NOMO-1 treated with dmso at 0.1 percent for 144 hours (cell line): Measurements from ENCODE around the gene GPR142.

Source experiments
- DNase-seq: peaks from one replicate; lab custom pipeline; 2025; ENCODE audit not compliant: unreplicated experiment; lab: John Stamatoyannopoulos, UW

The GPR142 gene, protein sequence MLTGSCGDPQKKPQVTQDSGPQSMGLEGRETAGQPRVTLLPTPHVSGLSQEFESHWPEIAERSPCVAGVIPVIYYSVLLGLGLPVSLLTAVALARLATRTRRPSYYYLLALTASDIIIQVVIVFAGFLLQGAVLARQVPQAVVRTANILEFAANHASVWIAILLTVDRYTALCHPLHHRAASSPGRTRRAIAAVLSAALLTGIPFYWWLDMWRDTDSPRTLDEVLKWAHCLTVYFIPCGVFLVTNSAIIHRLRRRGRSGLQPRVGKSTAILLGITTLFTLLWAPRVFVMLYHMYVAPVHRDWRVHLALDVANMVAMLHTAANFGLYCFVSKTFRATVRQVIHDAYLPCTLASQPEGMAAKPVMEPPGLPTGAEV

DNA sequence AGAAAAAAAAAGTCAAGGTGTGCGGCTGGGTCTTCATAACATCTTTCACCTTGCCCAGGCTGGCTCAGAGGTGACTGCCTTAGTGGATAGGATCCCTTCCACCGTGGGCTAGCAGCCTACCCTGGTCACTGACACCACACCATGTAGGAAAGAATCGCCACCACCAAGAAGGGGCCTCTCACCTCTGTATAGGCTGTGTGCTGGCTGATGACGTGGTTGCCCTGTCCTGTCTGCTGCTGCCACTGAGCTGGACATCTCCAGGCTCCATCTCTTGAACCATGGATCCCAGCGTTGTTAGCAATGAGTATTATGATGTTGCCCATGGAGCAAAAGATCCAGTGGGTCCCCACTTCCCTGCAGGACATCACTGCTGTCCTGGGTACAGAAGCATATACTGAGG is at the start of gene GPR142:
TSS of gene GPR142 (plus strand) at position 301 of the 400 bp plus-strand sequence. CDS start 2,035 bp downstream, outside the sequence.
- DNase-seq, result no peak

DNA sequence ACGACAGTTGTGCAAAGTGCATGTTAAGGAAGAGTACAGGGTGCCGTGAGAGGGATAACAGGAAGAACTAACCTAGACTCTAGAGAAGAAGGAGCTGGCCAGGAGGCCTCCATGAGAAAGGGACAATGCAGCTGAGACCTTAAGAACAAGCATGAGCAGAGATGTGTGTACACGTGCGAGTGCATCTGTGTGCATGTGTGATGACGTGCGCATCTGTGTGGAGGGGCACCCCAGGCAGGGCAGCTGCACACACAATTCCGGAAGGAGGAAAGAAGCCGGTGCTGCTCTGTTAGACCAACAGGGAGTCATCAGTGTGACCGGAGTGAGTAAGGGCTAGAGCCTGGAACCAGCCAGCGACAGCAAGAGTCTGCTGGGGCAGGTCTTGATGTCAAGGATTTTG is 48.9 kb upstream of the GPR142 start:
- no peak for DNase-seq

DNA sequence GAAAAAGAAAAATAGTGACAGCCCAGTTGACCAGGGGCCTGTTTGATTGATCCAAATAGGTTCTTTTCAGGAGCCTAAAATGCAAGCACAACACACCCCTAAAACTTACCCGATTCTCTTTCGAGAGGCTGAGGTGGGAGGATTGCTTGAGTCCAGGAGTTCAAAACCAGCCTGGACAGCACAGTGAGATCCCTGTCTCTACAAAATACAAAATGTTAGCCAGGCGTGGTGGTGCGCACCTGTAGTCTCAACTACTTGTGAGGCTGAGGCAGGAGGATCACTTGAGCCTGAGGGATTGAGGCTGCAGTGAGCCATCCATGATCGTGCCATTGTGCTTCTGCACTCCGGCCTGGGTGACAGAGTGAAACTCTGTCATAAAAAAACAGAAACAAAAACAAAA is 42.8 kb upstream of the GPR142 start:
- no peak for DNase-seq

DNA sequence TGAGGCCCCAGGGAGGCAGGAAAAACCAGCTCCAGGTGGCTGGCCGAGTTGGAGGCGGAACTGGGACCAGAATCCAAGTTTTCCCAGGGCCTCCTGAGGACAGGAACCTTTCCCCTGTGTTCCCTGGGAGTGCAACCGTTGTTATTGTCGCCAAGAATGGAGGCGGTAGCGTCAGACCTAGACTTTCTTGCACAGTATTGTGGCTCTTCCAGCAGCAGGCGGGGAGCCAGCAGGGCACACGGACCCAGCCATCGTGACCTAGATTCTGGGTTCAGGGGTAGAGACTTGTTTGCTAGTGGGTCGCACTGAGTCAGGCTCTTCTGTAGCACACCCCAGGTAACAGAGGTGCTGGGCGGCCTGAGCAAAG is 41.9 kb upstream of the GPR142 start:
- no peak for DNase-seq

DNA sequence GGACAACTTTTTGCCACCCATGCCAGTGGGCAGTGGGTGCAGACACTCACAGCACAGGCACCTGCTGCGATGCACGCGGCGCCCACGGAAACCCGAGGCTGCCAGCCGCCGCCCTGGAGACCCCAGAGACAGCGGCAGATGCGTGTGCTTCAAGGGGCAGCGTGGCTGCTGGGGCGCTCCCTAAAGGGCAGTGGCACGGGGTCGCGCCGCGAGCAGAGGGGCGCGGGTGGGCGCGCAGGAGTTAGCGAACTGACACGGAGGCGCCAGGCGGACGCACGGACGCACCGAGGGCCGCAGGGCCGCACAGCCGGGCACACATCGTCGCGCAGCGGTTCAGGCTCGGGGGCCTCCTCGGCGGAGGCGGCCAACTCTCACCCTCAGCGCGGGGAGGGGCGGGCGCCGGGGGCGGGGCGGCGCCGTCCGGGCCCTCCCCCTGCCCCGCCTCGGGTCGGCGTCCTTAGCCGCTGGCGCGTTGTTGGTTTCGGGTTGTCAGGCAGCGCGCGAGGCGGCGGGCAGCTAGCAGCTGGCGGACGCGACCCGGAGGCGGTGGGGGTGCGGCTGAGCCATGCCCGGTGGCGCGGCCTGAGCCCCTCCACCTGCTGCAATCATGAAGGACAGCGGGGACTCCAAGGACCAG is 41.4 kb upstream of the GPR142 start, which contains the start of gene KIF19:
TSS of gene KIF19 (plus strand) at position 484 of the 637 bp plus-strand sequence. CDS start at position 608, 124 bp downstream.
- DNase-seq, result no peak

DNA sequence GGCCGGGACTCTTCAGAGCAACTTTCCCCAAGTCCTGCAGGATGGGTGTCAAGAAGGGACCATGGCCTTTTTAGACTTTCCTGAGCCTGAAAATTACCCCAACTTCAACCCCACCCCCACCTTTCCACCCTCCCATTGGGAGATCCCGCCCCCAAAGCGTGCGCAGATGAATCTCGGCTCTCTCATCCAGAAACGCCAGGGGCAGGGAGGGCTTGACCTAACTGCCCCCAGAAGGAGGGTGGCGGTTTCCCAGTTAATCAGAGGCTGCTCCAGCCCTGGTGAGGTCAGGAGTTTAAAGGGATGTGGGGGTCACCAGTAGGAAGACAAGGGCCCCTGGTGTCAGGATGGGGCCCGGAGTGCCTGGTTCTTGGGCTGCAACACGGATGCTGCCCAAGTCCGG is 40.8 kb upstream of the GPR142 start:
- DNase-seq, result no peak

DNA sequence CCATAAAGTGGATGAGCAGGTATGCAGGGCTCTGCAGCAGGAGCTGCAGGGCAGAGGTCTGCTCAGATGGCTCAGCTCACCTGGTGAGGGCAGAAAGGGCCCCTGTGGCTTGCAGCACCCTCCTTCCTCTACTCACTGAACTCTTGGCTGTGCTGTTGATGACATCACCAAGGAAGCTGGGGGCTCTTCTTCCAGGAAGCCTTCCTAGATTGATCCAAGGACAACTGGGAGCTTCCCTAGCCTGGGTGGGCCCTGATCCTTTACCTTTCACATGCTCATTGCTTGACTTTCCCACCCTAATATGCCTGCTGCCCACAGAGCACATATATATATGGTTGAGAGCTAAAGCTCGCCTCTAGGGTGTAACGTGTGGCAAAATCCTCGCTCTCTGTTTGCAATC is 38.8 kb upstream of the GPR142 start:
- DNase-seq, result no peak

DNA sequence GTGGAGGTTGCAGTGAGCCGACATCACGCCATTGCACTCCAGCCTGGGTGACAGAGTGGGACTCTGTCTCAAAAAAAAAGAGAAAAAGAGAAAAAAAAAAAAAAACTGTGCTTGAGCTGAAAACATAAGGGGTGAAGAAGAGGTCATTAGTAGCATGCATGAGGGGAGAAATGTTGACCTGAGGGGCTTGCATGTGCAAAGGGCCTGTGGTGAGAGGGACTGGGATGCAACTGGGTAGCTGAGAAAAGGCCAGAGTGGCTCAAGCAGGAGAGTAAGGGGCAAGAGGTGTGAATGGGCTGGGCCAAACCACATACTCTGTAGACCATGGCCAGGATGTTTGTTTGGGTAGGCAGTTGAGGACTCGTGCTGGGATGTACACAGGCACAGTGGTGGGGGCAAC is 37.9 kb upstream of the GPR142 start:
- DNase-seq, result no peak

DNA sequence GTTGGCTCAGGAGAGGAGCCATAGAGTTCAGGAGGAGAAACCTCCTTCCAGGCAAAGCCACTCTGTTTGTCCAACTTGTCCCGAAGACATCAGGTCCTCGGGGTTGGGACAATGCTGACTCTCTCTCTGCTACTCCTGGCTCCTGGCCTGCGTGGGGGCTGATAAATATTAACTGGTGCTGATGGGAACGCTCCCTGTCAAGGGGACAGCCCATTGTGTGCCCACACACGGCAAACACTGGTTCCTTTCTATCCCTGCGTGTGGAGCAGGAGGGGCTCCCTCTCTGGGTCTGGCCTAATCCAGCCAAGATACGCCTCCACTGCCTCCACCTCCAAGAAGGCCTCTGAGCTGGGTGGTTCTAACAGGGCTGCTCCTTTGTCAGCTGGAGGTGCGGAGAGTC is 36.9 kb upstream of the GPR142 start:
- DNase-seq, result no peak

DNA sequence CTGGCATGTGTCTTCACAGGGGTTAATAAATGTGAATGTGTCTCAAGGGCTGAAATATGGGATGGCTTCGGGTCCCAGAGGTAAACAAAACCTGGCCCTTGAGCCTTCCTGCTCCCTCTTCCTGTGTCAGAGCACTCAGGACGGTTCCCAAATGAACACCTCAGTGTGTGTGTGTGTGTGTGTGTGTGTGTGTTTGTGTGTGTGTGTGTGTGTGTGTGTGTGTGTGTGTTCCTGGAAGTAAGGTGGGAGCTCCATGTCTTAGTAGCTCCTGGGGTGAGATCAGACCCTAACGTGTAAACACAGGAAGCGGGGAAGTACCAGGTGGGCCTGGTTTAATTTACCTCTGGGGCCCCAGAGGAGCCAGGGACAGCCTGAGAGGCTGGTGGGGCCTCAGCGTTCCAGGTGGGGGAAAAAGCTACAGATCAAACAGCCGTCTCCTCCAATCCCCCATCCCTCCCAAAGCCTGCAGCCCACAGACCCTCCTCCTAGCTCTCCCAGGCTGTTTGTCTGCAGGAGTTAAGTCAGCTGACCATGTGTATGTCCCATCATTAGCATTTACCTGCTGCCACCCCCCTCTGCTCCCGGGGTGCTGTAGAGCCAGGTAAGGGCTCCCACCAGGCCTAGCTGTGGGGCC is 35.2 kb upstream of the GPR142 start:
- DNase-seq, result no peak

DNA sequence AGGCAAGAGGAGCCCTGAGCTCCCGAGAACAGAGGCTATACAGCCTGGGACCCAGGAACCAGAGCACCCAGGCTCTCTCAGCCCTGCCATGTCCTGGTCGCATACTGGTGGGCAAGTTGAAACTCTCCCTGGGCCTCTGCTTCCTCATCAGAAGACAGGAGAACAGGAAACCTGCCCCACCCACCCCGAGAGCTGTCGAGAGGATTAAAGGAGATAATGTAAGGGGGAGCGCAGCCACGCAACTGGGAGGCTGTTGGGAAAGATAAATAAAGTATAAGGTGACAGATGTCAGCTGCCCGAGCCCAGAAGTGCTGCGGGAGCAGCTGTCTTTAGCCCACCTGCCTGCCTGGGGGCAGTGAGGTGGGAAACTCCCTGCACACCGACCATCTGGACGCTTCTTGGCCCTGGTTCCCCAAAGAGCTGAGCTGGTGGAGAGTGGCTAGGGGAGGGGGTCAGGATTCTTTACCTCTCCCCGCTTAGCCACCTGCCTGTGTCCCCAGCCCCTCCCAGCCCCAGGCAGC is 34.5 kb upstream of the GPR142 start:
- DNase-seq, result no peak

DNA sequence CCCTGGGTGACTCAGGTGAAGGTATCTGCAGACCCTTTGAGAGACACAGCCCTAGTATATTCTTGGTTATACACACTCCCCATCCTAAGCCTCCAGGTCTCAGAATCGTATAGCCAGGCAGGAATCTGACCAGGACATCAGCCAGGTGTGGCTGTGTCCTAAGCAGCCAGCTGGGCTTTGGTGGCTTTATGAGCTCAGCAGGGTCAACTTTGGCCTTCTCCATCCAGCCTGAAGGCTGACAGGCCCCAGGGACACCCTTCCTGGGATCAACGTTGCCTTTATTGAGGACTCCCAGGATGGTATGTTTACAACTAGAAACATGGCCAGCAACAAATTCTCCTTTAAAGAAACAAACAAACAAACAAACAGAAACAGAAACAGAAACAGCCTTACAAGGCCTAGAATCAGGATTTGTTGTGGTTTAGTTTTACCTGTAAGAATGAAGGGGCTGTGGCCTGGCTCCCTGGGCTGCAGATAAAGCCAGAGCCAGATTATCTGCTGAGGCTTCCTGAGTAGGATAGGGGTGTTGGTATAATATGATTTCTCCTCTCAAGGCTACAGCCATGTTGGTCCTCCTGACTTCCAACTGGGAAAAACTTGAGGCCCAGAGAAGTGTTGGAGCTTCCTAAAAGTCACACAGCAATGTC is 32.8 kb upstream of the GPR142 start:
- no peak for DNase-seq

DNA sequence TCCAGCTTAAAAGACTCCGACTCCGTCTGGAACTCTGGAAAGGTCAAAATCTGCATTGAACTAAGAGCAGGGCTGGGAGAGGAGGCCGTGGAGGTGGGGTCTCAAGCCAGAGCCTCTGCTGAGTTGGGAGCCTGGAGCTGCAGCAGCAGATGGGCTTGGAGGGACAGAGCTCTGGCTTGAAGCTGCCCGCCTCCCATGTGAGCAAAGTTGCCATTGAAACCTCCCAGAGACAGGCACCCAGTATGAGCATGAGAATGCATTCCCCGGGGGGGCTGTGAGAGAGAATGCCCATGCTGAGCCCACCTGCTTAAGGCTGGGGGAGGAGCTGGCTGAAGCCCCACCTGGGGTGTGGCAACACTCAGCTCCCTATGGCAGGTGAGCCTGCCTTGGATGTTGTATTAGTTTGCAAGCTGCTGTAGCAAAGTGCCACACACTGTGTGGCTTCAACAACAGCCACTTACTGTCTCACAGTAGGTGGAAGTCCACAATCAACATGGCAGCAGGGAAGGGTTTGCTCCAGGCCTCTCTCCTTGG is 31.7 kb upstream of the GPR142 start:
- no peak for DNase-seq

DNA sequence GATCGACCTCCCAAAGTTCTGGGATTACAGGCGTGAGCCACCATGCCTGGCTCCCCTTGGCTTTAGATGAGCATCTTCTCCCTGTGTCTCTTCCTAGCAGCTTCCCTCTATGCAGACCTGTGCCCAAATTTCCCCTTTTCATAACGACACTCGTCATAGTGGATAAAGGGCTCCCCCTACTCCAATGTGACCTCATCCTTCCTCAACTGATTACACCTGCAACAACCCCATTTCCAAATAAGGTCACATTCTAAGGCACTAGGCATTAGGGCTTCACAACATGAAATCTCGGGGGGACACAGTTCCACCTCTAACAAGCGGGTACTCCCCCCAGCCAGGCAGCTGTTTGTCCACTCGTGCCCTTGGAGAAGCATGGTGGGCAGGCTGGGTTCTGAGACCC is 31.0 kb upstream of the GPR142 start:
- DNase-seq, result no peak

DNA sequence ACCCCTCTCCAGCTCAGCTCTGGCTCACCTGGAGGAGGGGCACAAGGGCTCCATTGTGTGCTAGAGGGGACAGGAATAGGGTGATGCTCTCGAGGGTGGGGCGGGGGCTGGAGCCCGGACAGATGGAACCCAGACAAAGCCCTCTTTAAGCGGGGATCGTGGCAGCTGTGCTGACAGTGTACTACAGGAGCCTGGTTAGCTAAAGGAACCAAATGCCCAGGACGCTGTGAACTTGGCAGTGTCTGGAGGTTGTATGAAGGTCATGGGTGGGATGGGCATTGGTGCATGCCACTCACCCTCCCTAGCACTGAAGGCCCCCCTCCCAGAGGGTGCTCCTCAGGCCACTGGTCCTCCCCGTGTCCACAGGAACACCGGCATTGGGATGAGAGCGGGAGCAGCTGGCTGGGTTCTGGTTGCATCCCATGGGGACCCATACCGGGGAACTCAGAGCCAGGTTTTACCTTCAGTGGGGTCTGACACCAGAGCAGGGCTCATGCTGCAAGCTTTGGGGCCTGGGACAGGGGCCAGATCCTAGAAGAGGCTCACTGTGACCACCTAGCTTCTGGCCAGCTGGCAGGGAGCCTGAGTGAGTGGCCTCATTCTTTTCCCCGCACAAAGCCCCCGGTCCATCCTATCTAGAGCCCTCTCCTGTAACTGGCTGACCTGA is 29.3 kb upstream of the GPR142 start:
- DNase-seq, result no peak

DNA sequence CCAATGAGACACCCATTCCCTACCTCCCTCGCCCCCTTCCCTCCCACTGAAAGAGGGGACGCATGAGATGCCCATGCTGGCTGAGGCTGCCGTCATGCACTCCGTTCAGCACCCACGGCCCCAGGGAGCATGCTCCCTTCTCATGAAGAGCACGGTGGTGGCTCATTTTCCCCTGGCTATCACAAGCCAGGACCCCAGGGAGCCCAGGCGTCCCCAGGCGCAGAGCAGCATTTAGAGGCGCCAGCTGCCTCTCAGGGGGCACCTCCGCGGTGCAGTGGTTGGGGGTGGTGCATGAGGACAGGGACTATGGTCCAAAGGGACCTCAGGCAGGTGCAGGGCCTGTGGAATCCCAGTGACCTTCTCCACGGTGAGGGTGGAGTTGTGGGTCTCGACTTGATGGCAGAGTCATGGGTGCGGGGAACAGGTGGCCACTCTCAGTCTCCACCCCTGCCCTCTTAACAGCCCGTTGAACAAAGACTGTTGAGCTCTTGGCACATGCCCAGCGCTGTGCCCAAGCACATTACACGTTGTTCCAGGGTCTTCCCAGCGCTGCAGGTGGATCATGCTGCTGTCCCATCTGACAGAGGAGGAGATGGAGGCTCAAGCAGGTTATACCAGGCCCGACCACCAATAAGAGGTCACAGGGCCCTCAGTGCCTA is 27.6 kb upstream of the GPR142 start:
- no peak for DNase-seq

DNA sequence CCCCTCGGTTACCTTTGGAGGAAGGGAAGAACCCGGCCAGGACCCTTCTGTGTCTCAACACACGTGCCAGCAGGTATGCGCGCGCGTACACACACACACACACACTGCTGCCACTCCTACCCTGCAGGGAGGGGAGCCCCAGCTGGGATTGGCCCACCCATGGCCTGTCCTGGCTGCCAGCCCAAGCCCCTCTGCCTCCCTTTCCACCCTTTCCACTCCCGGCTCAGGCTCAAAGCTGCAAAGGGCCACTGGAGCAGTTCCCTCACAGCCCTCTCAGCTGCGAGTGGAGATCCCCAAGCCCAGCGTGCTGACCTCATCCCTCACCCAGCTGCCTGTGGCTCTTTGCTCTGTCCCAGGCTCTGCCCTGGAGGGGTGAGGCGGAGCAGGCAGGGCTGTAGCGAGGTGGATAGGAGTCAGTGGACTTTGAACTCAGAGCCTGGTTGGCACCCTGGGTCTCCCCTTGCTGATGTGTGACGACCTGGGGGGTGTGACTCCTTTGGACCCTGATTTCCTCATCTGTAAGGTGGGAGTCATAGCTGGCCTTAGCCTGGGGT is 26.8 kb upstream of the GPR142 start:
- DNase-seq, result no peak

DNA sequence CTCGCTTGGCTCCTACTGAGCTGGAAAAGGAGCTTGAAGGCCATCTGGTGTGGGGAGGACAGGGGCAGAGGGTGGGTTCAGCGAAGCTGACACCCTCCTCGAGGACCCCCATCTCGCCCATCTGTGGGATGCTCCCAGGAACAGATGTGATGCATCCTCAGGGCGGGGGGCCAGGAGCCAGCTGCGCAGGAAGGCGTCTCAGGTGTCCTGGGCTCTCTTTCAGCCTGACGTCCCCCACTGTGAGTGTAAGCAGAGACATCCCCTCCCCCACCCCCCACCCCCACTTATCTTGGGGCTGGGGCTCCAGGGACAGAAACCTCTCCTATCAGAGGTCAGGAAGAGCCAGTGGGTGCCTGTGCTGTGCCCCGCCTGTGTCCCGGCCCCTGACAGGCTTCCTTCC is 25.1 kb upstream of the GPR142 start:
- no peak for DNase-seq

DNA sequence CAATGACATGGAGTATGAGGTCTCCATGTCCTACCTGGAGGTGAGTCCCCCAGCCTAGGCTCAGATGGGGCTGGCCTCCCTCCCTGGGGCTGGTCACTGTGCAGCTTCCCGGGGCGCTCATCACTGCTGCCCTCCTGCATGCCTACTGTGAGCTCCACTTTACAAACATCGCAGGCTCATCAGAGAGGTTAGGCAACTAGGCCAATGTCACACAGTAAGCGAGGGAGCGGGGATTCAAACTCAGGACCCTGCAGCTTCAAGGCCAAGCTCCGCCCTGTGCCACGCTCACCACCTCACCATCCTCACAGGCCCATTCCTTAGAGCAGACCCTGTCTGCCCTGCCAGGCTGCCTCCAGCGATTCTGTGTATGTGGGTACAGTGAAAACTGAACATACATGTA is 24.2 kb upstream of the GPR142 start:
- no peak for DNase-seq
